ENCODE results near the gene GJA10.

The GJA10 gene

DNA sequence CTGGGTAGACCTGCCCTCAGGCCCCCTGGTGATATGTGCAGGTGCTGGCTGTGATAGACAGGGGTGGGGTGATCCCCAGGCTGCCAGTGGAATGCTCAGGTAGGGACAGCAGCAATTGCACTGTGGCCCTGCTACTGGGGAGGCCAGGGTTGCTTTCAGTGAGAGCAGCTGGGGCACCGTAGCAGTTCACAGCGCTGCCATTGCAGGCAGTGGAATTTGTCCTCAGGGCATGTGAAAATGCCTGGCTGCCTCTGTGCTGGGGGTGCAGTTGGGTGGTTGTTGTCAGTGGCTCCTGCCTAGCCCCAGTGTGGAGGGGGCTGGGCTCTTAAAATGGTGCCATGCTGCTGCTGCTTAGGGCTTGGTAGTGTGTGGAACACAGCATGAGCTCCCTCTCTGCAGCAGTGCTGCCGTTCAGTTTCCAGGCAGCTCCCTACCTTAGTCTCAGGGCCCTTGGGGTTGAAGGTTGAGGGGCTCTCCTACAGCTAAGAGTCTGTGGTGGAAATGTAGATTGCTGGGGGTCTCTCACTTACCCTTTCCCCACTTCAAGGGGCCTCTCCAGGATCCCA, 23.6 kb downstream of the GJA10 start:
- DNase-seq, result no peak

DNA sequence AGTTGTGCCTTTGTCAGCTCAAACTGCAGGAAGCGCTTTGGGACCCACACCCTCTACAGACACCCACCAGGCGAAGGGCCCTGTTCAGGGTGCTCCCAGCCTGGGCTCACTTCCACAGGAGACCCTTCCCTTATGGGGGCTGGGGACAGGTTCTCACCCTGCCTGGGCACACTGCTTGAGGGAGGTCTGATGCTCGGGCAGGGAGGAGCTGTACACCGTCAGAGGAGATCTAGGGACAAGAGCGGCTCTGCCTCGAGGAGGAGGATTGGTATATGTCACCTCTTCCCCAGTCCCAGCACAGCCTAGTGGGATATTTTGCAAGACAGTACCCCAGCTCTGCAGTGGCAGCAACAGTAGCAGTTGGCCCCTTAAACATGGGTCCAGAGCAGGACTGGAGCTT, 26.9 kb downstream of the GJA10 start:
- DNase-seq, result no peak

DNA sequence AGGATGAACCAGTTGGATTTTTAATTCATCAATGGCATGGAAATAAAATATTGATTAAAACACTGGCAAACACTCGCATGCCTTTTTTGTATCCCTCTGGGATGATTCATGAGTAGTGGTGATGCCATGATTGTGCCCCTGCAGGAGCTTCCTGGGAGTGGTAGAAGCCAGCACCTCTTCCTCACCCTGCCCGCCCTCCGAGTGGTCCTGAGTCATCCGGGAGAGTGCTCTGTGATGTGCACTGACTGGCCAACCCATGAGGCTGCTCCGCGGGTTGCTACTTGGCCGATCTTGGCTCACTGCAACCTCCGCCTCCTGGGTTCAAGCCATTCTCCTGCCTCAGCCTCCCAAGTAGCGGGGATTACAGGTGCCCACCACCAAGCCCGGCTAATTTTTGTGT, 27.4 kb downstream of the GJA10 start:
- no peak for DNase-seq

DNA sequence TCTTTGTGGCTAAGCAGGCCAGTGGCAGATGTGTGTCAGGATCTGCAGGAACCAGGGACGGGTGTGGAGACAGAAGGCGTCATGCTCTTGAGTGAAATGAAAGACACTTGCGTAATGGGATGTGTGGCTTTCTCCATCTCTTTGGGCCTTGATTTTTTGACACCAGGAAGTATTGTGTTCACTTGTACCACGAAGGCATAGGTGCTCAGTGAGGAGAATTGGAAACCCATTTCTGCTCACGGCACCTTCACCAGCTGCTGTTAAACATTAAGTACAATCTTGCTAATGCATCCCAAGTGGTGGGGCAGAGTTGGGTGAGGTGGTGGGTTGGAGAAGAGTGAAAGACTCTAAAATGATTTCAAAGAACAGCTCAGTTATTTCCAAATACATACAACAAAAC, 30.0 kb downstream of the GJA10 start:
- DNase-seq, result no peak

DNA sequence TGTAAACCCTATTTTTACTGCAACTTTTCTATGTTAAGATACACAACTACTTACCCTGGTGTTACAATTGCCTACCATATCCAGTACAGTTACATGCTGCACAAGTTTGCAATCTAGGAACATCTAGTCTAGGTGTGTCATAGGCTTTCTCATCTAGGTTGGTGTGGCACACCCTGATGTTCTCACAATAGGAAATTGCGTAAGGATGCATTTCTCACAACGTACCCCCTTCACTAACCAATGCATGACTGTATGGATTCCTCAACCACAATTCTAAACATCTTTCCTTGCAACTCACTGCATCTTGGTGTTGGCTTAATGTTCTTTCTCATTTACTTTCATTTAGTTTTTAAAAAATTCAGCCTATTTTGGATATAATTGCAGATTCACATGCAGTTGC, 31.6 kb downstream of the GJA10 start:
- peak in 1 of 5 donors; percentile 18 for DNase-seq

DNA sequence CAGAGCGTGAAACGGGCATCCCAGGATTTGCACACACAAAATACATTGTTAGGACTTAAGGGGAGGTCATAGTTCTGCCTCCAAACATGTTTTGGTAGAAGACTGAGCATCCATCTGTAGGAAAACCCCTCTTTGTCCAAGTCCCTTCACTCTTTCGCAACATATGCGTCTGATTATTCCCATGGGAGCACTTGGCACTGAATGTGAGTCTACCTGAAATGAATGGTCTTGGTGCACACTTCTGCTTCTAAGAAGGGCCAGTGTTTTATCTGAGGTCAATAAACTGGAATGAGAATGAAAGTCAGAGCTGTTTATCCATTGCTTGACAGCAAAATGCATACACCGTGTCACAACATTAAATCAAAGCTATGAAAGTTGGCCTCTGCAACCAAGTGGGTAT, 33.0 kb downstream of the GJA10 start:
- no peak for DNase-seq

DNA sequence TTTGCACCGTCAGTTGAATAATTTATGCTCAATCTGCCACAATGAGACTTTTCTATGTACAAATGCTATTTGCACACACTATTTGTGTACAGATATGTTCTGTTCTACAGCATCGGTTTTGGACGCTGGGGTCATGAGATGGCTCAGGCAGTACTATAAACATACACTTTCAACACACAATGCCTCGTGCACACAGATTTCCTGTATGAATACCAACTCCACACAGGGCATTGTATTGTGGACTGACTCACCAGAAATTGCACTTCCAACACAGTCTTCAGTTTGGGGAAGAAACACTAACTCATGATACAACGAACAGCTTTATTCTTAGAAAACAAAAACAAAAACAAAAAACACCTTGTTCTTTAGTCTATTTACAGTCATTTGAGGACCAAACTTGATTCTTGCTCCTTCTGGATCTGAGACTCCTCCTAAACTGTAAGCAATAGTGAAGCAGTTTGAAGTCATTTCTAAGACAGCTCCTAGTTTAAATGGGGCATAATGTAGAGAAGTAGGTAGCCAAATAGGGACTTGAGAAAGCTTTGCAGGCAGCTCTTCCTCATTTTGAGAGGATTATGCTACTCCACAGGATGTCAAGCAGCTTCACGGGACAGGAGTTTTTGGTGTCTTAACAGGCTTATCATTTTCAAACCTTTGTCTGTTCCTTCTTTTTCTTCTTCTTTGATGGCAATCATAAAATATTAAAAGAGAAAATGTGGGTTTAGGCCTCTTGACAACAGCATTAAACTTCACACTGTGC, 33.7 kb downstream of the GJA10 start:
- DNase-seq, result no peak

DNA sequence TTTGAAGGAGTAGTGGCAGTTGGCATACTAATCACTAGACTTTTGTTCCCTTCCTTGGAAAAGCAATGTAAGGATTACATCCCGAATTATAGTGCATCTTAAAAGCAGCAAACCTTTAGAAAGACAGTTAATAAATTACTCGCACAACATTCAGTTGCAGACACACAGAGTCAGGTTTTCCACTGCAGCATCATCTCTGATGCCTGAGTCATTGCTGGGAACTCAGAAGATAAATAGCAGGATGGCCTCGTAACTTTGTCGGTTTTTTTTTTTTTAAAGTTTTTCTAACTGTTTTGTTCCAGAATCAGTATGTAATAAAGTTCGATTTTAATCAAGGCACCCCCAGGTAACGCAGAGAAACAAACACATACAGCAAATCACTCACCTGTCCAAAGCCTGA, 34.3 kb downstream of the GJA10 start:
- DNase-seq, result no peak

DNA sequence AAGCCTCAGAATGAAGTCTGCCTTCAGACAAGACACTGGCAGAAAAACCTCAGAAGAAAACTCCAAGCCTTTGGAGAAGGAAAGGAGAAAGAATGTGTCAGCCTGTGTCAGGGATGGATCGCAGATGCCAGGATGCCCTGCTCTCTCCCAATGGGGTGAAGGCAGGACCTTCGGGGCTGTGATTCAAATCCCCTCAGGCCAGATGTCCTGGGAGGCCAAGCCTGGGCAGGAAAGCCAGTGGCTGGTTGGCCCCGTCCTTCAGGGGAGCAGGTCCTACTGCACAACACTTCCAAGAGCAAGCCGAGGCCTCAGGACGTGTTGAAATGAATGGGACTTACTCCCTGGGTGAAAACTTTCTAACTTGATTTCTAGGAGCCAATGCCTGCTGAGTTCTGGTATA, 36.5 kb downstream of the GJA10 start:
- no peak for DNase-seq

DNA sequence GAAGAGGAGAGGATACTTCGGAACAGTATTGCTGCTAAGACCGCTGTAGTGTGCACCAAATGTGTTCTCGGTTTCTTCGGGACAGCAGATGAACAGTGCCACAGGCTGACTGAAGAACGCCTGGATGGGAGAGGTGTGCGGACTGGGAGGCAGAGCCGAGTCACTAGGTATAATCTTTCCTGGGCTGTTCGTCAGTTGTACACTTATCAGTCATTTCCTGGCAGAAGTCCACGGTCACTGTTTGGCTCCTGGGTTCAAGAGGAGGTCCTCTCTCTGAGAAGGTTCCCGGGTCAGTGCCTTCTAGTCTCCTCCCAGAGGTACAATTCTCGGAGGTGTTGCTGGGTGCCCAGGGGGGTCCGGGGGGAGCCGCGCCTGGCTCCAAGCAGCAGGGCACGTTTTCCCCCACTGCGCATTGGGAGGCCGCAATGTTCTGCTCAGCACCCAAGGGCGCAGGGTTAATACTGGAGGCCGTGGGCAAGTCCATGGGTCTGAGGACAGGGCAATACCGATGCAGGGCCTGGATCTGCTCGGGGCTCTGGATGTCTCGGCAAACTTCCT, 38.1 kb downstream of the GJA10 start:
- DNase-seq, result no peak

DNA sequence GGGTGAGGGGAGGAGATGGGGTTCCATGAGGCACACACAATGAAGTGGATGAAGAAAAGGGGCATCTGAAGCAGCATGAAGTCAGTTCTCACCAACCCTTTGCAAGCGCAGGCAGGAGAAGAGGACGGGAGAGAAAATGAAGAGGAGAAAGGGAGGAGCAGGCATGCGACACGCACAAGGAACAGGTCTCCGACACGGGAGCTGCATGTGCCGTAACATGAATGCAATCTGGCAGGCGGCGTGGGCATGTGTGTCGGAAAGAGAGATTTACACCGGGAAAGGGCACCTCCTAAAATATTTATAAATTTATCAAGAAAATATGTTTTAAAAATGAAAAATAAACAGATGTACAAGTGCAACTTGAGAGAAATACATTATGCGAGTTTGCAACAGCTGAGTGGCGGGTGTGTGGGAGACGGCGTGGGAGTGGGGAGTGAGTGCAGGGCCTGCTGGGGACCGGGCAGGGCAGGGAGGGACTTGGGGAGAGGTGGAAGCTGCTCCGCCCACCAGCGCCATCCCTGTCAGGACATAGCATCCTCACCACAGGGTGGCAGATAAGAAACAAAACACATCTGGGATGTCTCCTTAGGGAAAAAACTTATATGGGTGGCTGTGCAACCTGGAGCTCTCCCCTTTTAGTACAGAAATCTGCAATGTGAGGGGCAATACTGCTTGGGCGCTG, 40.6 kb downstream of the GJA10 start:
- no peak for DNase-seq

DNA sequence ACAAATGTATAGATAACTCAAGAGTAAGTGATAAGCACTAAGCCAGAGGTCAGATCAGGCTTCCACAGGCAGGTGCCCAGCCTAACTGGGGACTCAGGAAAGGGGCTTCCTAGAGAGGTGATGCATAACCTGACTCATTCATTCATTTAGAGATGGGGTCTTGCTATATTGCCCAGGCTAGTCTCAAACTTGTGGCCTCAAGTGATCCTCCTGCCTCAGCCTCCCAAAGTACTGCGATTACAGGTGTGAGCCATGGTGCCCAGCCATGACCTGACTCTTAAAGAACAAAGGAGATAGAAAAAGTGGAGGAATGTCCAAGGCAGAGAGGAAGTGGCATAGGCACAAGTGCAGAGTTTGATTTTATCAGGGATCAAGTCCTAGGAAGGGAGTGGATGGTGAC, 41.9 kb downstream of the GJA10 start:
- no peak for DNase-seq

DNA sequence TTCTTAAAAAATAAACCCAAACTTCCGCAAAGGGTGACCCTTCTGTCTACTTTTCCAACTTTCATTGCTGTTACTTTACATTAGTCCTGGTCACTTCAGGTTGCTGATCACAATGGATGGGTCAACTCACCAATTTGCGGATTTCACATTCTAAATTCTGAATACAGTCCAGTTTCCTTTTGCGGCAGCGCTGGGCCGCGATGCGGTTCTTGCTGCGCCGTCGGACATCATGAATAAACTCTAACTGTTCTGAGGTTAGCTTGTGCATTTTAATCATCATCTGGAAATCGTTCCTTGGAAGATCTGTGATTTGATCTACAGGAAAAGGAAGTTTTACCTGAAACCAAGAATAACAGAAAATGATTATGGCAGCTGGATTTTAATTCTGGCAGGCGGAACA, 43.7 kb downstream of the GJA10 start:
- DNase-seq, result no peak

DNA sequence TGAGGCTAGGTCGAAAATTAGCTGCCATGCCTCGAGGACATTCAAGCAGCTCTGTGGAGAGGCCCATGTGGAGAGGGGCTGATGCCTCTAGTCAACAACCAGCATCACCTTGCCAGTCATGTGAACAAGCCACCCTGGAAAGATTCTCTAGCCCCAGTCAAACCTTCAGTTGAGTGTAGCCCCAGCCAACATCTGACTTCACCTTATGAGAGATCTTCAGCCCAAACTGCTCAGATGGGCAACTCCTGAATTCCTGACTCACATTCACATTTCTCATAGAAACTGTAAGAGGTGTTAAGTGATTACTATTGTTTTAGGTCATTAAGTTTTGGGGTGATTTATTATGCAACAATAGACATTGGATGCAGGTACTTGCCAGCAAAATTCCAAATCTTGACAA, 44.9 kb downstream of the GJA10 start:
- no peak for DNase-seq

DNA sequence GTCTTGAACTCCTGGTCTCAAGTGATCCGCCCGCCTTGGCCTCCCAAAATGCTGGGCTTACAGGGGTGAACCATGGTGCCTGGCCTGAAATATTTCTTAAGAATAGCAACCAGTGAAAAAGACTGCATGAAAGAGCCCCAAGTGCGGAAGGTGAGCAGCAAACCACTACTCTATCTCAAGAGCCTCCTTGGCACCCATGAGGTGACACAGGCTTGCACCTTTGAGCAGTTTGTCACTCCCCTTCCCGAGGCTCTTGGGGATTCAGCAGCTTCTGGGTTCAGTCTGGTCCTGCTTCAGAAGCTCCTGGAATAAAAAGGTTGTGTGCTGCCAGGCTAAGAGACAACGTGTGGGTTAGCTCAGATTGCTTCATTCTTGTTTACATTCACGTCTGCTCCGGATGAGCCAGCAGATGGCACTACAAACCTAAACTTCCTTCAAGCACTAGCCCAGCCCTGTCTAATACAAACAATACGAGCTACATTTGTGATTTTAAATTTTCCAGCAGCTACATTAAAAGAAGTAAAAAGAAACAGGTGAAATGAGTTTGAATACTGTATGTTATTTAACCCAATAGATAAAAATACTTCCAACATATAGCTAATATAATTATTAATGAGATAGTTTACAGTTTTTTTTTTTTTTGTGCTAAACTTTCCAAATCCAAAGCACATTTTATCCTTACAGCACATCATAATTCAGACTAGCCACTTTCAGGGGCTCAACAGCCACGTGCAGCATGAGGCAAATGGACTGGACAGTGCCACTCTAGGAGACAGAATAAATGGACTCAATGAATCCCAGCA, 46.2 kb downstream of the GJA10 start:
- peak; percentile 28 to 76 (median 57) for DNase-seq

DNA sequence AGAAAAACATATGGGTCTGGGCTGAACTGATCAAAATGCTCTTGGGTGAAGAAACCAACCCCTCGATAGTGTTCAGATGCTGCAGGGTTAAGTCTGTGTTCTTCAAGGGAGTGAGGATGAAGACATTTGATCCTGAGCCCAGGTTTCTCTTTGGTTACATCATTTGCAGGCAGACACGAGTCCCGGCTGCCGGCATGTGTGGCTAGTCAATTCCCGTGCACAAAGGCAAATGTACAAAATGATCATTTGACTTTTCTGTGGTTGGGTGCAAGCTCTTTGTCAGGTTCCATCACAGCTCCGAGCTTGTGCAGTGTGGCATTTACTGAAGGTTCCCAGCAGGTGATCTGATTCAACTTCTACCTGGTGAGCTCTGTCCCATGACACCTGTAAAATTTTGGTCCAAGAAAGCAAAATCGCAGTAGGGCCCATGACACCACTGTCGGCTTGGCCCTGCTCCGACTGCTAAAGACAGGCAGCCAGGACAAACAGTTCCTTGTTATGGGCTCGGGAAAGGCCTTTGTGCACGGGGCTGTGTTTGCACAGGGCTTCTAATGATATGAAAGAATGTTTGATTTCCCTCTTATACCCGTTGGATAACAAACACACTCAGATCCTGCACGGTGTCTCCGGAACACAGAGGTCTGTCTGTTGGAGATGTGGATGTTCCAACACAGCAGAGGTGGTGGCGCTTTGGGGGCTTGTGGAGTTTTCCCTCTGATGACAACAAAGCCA, 46.9 kb downstream of the GJA10 start:
- no peak for DNase-seq

DNA sequence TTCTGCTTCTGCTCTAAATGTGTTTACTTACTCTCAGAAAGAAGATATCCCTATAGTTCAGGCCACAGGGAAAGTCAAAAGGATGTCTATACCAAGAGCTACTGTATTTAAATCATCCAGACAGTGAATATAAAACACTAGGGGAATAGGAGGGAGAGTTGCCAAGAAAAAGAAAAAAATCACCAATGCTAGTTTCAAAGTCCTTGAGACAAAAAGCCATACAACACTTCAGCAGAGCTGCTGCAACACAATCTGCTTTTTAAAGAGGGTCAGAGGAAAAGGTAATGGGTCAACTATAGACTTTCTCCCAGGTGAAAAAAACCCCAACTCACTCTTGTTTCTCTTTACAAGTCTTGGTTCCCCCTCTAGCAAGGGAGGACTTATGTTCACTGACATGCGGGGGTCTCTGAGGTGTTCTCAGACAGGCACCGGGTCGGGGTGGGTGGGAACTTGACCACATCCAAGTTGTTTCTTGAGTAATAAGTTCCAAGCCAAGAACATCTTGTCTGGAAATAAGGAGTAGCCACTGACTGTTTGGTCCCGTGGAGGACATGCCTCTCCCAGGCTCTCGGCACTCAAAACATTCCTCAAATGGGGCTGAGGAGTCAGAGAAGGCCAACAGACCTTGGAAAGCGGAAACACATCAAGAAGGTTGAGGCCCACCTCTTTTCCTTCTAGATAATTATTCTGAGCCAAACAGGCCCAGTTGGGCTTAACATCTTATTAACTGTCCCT, 47.7 kb downstream of the GJA10 start:
- DNase-seq, result no peak

DNA sequence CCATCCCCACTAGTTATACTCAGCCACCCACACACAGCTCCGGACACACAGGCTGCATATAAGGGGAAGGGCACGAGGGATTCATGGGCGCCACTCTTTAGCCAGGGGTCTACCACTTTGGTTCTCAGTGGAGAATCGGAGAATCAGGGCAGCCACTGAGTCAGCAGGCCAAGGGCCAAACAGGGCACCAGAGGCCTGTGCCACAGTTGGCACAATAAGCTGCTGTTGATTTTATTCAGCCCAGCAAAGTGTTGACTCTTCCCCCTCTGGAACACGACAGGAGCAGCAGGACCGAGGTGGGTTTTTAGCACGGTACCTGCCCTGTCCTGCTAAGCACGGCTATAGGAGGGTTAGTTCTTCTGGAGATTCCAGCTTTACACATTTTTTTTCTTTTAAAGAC, 48.3 kb downstream of the GJA10 start:
- no peak for DNase-seq

DNA sequence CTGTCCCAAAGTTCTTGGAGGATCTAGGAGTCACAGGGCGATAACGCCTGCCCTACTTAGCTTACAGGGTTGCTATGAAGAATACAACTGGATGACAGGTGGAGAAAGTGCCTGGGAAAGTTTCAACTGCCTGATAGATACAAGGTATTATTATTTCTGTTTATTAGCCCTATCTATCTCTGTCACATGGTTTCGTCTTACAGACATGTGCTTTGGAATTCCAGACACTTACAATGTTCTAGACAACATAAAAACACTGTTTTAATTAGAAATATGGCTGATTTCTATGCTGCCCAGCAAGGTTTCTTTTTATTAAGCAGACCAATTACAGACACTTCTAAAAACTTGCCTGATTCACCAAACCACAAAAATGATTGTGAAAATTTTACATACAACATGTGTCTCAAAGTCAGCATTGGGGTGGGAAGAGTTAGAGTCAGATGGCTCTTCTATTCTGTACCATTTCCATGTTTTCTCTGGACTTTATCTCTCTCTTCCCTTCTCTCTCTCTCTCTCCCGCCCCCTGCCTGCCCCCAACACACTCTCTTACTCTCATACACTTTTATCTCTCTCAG, 50.0 kb downstream of the GJA10 start:
- DNase-seq, result no peak

DNA sequence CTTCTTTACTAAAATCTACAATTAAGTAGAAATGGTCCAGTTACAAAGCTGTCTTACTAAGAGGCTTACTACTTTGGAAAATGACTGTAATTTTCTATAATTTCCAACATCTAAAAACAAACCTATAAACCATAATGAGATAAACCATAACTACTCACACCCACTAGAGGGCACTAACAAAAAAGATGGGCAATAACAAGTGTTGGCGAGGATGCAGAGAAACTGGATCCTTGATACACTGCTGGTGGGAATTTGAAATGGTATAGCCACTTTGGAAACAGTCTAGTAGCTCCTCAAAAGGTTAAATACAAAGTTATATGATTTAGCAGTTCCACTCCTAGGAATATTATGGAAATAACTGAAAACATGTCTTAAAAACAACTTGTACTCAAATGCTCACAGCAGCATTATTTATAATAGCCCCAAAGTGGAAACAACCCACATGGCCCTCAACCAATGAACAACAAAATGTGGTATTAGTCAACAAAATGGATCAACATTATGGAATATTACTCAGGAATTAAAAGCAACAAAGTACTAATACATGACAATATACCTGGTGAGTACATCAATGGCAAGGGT, 50.6 kb downstream of the GJA10 start:
- DNase-seq, result peak in 1 of 5 donors; percentile 16

Data from T-helper 1 cell (primary cell).